GM19043 (cell line): ENCODE measurements around the gene TPCN2.

Experiments used
- ATAC-seq: cut with Tn5 transposase; IDR thresholded peaks from one replicate; pipeline ENCODE4 v1.9.1; 2021; ENCODE audit warnings: low read depth; ENCODE audit not compliant: unreplicated experiment

TPCN2 gene

DNA sequence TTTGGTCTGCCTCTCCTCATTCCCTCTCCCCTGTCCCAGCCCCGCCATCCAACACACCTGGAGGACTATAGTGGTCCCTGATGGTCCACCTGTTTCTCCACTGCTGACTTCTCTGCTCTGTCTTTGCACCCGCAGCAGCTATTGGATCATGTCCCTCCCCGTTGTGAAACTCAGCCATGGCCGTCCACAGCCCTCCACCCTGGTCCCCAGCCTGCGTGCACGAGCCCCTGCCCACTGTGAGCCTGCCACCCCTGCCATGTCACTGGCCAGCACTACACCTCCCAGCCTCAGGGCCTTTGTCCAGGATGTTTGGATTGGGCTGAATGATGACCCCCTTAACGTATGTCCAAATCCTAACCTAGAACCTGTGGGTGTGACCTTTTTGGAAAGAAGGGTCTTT lies 59.3 kb downstream of the TPCN2 start:
- ATAC-seq: no peak

DNA sequence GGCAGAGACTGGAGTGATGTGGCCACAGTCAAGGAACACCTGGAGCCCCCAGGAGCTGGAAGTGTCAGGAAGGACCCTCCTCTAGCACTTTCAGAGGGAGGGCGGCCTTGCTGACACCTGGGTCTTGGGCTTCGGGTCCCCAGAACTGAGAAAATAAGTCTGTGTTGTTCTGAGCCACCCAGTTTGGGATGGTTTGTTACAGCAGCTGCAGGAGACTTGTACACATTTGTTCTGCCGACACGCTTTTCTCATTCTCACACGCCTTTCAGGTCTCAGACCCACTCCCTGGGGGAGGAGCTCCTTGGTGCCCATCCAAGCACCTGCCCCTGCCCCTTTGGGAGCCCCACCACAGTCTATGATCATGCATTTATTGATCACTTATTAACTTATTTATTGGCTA lies 59.8 kb downstream of the TPCN2 start:
- ATAC-seq: no peak

DNA sequence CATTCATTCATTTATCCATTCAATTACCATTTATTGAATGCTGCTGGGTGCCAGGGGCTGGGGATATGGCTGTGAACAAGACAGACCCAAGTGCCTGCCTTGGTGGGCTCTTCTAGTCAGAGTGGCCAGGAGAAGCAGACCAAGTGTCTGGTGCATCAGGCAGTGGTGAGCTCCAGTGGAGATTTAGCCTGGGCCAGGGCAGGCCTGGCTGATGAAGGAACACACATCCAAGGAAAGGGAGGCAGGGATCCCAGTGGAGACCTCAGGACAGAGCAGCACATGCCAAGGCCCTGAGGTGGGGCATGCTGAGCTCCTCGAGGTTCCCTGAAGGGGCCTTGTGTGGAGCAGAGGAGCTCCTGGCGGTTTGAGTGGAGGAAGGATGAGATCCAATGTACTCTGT lies 60.4 kb downstream of the TPCN2 start:
- no peak for ATAC-seq

DNA sequence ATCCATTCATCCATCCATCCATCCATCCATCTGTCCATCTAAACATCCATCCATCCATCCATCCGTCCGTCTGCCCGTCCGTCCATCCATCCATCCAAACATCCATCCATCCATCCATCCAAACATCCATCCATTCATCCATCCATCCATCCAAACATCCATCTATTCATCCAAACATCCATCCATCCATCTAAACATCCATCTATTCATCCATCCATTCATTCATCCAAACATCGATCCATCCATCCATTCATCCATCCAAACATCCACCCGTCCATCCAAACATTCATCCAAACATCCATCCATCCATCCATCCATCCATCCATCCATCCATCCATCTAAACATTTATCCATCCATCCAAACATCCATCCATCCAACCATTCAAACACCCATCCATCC lies 61.7 kb downstream of the TPCN2 start:
- no peak for ATAC-seq

DNA sequence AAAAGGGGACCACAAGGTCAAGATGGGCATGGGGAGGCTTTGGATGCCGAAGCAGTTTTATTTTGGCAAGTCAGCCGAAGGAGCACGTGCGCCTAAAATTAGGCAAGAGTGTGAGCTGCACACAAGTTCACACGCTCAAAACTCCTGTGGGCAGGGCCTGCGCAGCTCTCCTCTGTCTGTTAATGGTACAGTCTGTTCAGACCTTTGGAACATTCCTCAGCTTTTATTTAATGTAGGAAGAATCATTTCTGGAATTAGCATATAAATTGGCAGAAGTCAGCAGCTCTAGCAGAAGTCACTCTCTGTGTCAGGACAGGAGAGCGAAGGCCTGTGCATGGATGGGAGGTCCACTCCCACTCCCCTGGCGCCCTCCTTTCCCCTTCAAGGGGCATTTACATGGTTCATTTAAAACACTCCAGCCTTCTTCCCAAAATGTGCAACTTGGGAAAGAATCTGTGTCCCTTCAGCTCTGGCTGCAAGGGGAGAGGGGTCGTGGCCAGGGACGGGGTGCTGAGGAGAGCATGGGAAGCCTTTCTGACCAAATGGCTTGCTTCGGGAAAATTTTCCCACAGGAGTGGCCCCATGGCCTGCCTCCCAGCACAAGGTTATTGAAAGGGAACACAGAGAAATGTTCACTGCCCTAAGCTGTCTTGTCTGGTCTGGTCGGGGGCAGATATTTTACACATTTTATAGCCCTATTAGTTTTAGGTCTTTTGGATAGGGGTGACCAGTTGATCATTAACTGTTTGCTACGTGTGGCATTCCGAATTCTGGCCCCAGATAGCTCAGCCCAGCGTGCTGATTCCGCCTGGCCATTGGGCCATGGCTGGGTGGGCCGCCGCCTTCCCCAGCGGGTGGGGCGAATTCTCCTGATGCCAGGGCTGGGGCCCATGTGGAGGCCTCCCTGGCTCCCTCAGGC lies 63.2 kb downstream of the TPCN2 start:
- no peak for ATAC-seq

DNA sequence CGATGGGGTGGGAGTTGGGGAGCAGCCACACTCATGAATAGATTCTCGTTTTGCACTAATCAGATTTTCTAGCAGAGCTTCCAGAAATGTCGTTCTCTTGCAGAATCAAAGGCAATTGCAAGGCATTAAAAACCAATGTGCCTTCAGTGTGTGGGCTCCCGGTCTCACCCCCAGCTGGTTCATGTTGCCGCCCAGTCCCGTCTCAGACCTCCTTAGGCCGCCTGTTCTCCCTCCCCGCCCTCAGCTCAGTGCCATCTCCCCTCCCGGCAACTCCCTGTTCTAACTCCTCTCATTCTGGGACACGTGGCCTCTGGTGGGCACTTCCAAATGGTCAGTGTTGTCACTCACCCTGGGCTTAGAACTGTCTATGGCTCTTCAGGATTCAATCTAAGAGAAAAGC lies 64.5 kb downstream of the TPCN2 start:
- no peak for ATAC-seq

DNA sequence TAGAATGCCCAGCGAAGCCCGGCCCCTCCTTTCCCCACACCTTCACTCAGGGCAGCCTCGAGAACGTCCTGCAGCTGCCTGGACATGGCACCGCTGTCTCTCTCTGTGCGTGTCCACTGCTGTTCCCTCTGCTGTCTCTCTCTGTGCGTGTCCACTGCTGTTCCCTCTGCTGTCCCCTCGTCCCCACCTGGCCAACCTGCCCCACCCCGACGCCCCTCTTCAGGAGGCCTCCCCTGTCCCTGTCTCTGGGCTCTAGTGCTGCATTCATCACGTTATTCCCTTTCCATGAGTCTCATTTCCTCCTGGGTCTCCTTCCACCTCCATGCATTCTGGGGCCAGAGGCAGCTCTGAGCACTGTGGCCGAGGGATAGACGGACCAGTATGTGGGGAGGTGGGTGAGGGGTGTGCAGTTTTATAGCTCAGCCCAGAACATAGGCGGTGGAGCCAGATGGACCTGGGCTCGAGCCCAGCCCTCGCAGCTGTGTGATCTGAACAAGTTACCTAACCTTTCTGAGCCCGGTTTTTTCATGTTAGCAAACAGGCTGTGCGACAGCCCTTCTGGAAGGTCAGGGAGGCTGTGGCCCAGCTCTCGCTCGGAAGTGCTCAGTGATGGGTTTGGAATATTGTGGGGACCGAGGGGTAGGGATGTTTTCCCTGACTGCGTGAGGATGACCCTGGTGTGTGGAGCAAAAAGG lies 65.1 kb downstream of the TPCN2 start:
- no peak for ATAC-seq

DNA sequence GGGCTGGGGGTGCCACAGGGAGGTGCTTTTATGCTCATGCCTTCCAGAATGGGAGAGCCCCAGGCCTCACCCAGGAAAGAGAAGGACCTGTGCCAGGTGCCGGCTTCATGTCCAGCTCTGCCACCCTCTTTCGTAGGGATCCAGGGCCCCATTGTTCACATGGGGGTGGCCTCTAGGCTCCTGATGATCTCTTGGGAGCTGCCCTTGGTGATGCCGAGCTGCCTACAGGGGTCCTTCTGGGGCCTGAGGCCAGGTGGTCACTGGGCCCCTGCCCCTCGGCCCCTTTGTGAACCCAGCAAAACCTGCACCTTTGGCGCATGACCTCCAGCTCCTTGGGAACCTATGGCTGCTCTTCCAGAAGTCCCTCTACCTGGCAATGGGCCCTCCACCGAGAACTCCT lies 65.6 kb downstream of the TPCN2 start:
- ATAC-seq: no peak

DNA sequence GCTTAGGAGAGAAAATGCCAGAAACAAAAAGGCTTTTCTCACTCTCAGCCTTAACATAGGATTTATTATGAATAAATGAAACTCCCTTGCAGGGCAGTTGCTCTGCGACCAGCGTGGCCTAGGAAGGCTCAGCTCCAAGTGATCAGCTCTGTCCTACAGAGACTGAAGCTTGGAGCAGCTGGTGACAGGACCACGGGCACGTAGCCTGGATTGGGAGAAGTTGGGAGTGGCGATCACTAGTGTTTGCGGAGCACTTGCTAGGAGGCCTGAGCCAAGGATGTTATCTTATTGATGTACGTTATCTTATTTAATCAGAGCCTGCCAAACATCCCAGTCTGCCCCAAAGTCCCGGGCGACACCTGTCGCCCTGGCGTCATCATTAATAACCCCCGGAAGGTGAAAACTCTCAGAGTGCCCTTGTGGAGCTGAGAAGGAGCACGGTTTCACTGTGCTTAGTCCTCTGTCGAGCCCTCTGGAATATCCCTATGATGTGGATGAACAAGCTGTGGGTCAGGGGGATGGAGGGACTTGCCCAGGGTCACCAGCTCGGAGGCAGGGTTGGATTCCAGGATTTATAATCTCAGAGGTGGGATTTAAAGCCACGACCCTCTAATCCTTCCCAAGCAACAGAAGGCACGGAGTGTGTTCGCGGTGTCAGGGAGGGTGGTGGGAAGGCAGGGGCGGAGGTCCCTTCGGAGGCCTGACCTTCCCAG lies 66.2 kb downstream of the TPCN2 start:
- ATAC-seq: no peak

DNA sequence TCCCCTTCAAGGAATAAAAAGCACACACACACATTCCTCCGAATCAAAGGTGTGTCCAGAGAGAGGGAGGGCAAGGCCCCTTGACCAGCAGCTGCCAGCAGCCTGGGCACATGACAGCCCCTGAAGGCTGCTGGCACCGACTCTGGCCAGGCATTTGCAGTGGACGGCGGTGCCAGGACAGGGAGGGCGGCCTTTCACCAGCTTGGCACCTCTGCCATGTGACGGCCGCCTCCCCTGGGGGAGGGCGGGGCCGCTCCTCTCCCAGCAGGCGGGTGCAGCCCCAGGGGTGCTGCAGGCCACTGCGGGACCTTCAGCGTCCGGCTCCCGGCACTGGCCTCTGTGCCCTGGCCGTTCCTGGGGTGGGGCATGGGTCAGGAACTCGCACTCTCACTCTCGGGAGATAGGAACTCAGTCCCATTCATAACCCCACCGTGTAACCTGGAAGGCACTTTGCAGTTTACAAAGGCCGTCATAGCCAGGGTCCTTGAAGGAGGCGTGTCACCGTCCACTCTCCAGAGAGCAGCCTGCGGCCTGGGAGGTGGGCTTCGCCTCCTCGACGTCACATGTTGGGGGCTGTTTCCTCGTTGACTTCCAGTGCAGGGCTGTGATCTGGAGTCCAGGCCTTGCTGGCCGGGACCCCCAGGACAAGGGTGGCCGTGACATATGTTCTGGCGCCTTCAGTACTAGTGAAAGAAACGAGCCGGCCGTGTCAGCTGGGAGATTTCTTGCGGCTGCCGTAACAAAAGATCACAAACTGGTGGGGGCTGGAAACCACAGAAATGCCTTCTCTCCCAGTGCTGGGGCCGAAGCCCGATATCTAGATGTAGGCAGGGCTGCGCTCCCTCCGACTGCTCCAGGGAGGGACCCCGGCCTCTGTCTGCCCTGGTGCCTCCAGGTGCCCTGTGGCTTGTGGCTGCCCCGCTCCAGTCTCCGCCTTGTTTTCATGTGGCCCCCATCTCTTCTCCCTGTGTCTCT lies 67.1 kb downstream of the TPCN2 start:
- ATAC-seq: no peak

DNA sequence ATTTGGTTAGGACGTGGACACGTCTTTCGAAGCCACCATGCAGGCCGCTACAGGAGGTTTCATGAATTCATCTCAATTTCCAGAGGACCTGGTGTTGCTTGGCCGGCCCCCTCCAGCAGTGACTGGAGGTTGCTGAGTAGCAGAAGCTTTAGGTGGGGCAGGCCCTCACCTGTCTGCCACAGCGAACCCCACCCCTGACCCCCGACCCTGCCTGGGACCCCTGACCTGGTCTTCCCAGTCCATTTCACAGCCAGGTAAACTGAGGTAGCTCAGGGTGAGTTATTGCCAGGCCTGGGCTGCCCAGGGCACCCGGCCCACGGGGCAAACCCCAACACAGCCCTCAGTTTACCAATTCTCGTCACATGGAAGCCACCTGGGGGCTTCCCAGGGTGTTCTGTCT lies 67.9 kb downstream of the TPCN2 start:
- ATAC-seq: no peak

DNA sequence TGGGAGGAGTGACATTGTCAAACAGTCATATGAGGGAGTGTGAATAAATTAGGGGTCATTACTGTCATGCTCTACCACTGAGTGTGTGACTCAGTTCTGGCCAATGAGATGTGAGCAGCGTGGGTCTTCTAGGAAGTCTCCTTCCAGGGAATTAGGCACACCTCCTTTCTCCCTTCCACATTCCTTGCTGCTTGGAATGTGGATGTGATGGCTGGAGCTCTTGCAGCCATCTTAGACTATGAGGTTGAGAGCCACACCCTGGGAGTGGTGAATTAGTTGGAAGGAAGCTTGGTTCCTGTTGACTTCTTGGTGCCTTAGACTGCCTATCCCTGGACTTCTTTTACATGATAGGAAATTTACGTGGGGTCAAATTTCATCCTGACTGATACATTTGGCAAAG lies 70.5 kb downstream of the TPCN2 start:
- no peak for ATAC-seq

DNA sequence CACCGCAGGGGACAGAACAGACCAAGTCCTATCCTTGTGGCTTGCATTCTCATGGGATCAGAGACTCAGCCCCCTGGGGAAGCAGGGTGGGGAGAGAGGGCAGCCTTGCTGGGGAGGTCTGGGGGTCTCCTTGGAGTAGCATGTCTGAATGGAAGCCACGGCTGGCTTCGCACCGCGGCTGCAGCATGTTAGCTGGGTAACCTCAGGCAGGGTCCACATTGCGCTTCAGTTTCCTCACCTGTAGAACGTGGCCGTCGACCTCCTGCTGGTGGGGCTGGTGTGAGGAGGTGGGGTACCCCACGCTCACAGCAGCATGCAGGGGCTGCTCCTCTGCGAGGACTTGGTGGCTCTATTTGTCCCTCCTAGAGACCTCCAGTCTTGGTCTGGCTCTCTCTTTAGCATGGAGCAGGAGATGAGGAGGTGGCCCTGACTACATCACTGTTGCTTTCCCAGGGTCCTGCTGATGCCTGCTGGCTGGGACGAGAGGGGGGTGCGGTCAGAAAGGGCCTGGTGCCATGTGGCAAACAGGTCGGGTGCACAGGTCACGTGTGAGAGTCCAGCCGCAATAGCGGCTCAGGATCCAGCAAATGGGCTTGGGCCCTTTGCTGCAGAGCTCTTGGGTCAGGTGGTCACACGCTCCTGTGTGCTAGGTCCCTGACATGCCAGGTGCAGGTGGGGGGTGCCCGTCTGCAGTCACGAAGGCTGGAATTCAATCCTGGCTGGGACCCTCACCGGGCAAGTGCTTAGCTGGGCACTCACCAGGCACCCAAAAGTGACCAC lies 71.6 kb downstream of the TPCN2 start:
- no peak for ATAC-seq

DNA sequence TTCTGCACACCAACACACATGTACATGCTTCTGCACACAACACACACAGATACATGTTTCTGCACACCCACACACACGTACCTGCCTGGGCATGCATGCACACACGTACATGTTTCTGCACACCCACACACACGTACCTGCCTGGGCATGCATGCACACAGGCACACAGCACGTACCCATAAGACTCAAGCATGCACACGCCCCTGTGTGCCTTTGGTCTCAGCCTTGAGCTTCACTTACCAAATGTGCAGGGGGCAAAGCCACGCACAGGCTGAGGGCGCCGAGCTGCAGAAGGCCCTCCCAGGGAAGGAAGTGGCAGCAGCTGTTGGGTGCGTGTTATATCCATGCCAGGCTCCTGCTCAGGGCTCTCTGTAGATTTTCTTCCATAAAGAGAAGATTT lies 72.3 kb downstream of the TPCN2 start:
- ATAC-seq: no peak

DNA sequence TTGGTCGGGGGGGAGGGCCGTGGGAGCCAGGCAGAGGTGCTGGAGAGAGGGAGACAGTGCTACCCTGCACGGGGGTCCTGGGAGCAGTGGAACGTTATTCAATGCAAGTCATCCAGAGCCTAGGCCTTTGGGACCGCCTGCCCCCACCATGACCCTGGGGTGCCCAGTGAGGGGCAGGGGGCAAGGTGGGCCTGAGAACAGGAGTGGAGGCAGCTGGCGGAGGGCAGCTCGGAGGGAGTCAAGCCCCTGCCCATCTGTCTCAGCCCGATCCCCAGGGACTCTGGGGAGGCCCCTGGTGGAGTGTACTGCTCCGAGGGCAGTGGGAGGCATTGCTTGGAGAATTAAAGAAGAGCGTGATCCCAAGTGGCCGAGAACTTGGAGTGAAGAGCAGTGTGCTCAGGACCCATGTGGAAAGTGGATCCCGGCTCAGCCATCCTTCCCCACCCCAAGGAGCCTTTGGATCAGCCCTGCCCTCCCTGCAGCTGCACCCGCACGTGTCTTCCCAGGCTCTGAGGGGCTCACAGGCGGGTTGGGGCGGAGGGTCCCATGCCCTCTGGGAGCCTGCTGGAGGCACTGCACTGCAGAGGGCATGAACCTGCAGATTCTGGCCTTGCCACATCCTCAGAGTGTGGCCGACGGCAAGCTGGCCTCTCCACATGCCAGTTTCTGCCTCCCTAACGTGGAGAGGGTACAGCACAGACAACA lies 73.0 kb downstream of the TPCN2 start:
- ATAC-seq: no peak

DNA sequence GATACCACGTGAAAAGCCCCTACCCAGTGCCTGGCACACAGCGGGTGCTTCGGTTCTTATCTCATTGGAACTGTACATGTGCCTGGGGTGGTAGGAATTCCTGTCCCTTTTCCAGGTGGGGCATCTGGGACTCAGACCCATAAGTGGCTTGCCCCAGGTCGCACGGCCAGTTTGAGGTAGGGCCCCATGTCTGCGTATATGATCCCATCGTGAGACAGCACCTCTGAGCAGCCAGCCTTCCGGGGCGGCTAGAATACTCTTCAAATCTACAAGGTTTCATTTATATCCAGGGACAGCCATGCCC lies 73.5 kb downstream of the TPCN2 start:
- ATAC-seq: no peak

DNA sequence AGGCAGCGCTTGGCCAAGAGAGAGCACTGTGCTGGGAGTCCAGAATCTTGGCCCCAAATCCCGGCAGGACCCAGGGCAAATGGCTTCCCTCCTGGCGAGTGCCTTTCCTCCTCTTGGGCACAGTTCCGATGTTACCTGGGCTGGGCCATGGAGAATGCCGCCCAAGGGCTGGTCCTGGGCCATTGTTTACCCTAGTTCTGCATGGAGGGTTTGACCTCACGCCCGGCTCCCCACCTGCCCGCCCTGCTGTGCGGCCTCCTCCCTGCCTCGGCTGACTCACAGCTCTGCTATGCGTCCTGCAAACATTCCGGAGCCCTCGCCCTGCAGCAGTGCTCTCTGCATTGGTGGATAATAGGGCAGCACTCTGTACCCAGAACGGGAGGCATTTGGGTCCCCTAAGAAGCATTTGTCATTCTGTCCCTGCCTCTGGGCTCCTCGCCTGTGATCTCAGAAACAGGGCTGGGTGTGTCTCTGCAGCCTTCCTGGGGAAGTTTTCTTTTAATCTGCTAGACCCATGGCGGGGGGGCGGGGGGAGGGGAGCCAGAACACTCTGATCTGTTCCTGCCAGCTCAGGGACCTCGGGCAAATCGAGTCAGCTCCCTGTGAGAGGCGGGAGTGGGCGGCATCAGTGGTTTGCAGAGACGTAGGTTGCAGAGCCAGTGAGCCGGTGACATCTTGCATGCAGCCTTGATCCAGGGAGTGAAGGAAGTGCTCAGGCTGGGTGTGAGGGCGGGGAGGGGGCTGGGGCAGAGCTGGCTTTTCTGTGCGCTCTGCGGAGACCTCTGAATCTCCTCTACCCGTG lies 74.1 kb downstream of the TPCN2 start:
- no peak for ATAC-seq
